Liver (tissue), 9 donors: ENCODE measurements around the gene NUB1. TPM values are rescaled to one million over a fixed set of nuclear protein-coding genes. Genes with fewer than 3 reads are reported as not detected.
A peak's percentile ranks its signal among the peaks of the same experiment; 100 is the strongest.

Experiments
- DNase-seq: peaks from one replicate; pipeline ENCODE4 v3.0.0-alpha.2; 2017; ENCODE audit warnings: low spot score
- H3K27ac ChIP-seq, 2 donors: one replicate each; pipeline ENCODE4 v1.7.0; 2013; ENCODE audit warnings: inconsistent platforms in 2 of 2, low read length in 2 of 2, control low read depth in 1 of 2, low read depth in 1 of 2, mild to moderate bottlenecking in 1 of 2
- H3K27me3 ChIP-seq, 4 donors: one replicate each; pipeline versions ENCODE4 v1.6.1 to v1.7.0; 2013; ENCODE audit warnings: low read length in 3 of 4, inconsistent platforms in 1 of 4, mild to moderate bottlenecking in 1 of 4, moderate library complexity in 1 of 4; ENCODE audit not compliant: control insufficient read depth in 4 of 4, insufficient read depth in 4 of 4
- H3K36me3 ChIP-seq, 4 donors: one replicate each; pipeline versions ENCODE4 v1.6.1 to v1.7.0; 2013; ENCODE audit warnings: low read length in 3 of 4, mild to moderate bottlenecking in 3 of 4, low read depth in 1 of 4, moderate library complexity in 1 of 4; ENCODE audit not compliant: control insufficient read depth in 4 of 4, insufficient read depth in 3 of 4
- H3K4me1 ChIP-seq, 4 donors: one replicate each; pipeline versions ENCODE4 v1.6.1 to v1.7.0; 2013; ENCODE audit warnings: low read length in 3 of 4, mild to moderate bottlenecking in 3 of 4, moderate library complexity in 1 of 4; ENCODE audit not compliant: control insufficient read depth in 4 of 4, insufficient read depth in 4 of 4
- H3K4me3 ChIP-seq, 3 donors: one replicate each; pipeline versions ENCODE4 v1.6.1 to v1.7.0; 2013; ENCODE audit warnings: low read length in 3 of 3, control low read depth in 1 of 3, low read depth in 1 of 3, mild to moderate bottlenecking in 1 of 3
- H3K9ac ChIP-seq, 2 donors: one replicate each; pipeline ENCODE4 v1.7.0; 2013; ENCODE audit warnings: low read length in 2 of 2, mild to moderate bottlenecking in 2 of 2, moderate library complexity in 2 of 2, control low read depth in 1 of 2, low read depth in 1 of 2
- H3K9me3 ChIP-seq, 4 donors: one replicate each; pipeline versions ENCODE4 v1.6.1 to v1.7.0; 2013; ENCODE audit warnings: low read length in 3 of 4; ENCODE audit not compliant: control insufficient read depth in 4 of 4
- EGR1 ChIP-seq, 2 donors: IDR thresholded peaks; 2 replicates each; pipeline ENCODE4 v1.6.1; 2016 to 2018; ENCODE audit warnings: antibody characterized with exemption in 2 of 2, low read depth in 2 of 2
- FOXA1 ChIP-seq: IDR thresholded peaks from 2 replicates; pipeline ENCODE4 v1.6.1; 2016; ENCODE audit warnings: antibody characterized with exemption
- FOXA2 ChIP-seq: IDR thresholded peaks from 2 replicates; pipeline ENCODE4 v1.6.1; 2016; ENCODE audit warnings: antibody characterized with exemption
- GABPA ChIP-seq, 2 donors: IDR thresholded peaks in 1 of 2; conservative IDR thresholded peaks in 1 of 2; 2 replicates each; pipeline ENCODE4 v1.6.1; 2016; ENCODE audit warnings: antibody characterized with exemption in 2 of 2, mild to moderate bottlenecking in 1 of 2, moderate library complexity in 1 of 2
- HNF4A ChIP-seq, 2 donors: conservative IDR thresholded peaks; 2 replicates each; pipeline ENCODE4 v1.6.1; 2016; ENCODE audit warnings: antibody characterized with exemption in 2 of 2, mild to moderate bottlenecking in 2 of 2
- HNF4G ChIP-seq: IDR thresholded peaks from 2 replicates; pipeline ENCODE4 v1.6.1; 2016; ENCODE audit warnings: antibody characterized with exemption
- JUND ChIP-seq, 2 donors: IDR thresholded peaks; 2 replicates each; pipeline ENCODE4 v1.6.1; 2016; ENCODE audit warnings: antibody characterized with exemption in 2 of 2
- NR2F2 ChIP-seq: IDR thresholded peaks from 2 replicates; pipeline ENCODE4 v1.6.1; 2016; ENCODE audit warnings: antibody characterized with exemption
- RAD21 ChIP-seq, 2 donors: IDR thresholded peaks; 2 replicates each; pipeline ENCODE4 v1.6.1; 2016; ENCODE audit warnings: antibody characterized with exemption in 2 of 2, mild to moderate bottlenecking in 2 of 2
- RXRA ChIP-seq, 2 donors: IDR thresholded peaks; 2 replicates each; pipeline ENCODE4 v1.6.1; 2017 to 2018; ENCODE audit warnings: antibody characterized with exemption in 2 of 2, mild to moderate bottlenecking in 1 of 2
- SP1 ChIP-seq: IDR thresholded peaks from 2 replicates; pipeline ENCODE4 v1.6.1; 2018; ENCODE audit warnings: antibody characterized with exemption, mild to moderate bottlenecking
- TAF1 ChIP-seq: conservative IDR thresholded peaks from 2 replicates; pipeline ENCODE4 v1.6.1; 2016; ENCODE audit warnings: antibody characterized with exemption, mild to moderate bottlenecking
- YY1 ChIP-seq: IDR thresholded peaks from 2 replicates; pipeline ENCODE4 v1.6.1; 2016; ENCODE audit warnings: antibody characterized with exemption, mild to moderate bottlenecking
- WGBS: extraction: QIAGEN DNeasy Blood & Tissue Kit; methylation state at CpG from one replicate; pipeline ENCODE4 v1.1.7; 2013; 5-methylcytosine and 5-hydroxymethylcytosine counted together
- polyA plus RNA-seq, 2 donors: library from polyadenylated mRNA; stranded (reverse) in 1 of 2; unstranded in 1 of 2; fragments of 200-250 nt in 1 of 2; fragments of >200 nt in 1 of 2; fragmentation: Nextera tagmentation in 1 of 2; extraction: Ambion mirVana in 1 of 2; gene quantifications; one replicate each; pipeline versions ENCODE4 v1.2.1 to v1.2.3, GENCODE V29; 2013 to 2015
- total RNA-seq, 2 donors: library from RNA; depleted of rRNA; stranded (reverse); fragments of >200 nt; gene quantifications; one replicate each; pipeline ENCODE4 v1.2.3, GENCODE V29; 2014
- TF ChIP-seq, protein P1 (sequence below): IDR thresholded peaks from 2 replicates; pipeline ENCODE4 v1.6.1; 2016; ENCODE audit warnings: antibody characterized with exemption, mild to moderate bottlenecking
- TF ChIP-seq, protein P2 (sequence below): IDR thresholded peaks from 2 replicates; pipeline ENCODE4 v1.6.1; 2016; ENCODE audit warnings: antibody characterized with exemption
- TF ChIP-seq, protein P3 (sequence below): fragments of 150-350 bp; IDR thresholded peaks from 2 replicates; pipeline ENCODE4 v1.5.1; 2017; ENCODE audit warnings: improper control_type of control experiment, low read depth, low read length; ENCODE audit not compliant: missing input control
- TF ChIP-seq, protein P4 (sequence below): IDR thresholded peaks from 2 replicates; pipeline ENCODE4 v1.6.1; 2016; ENCODE audit warnings: antibody characterized with exemption
- TF ChIP-seq, protein P5 (sequence below): IDR thresholded peaks from 2 replicates; pipeline ENCODE4 v1.6.1; 2016; ENCODE audit warnings: antibody characterized with exemption
- donor health status: healthy.
- donor health status: healthy.
- donor health status: healthy.
- donor health status: healthy.
- donor health status: healthy.

The NUB1 gene
- total and polyA plus RNA-seq, 4 donors: 14.0 to 27.9 (median 18.8) TPM

DNA sequence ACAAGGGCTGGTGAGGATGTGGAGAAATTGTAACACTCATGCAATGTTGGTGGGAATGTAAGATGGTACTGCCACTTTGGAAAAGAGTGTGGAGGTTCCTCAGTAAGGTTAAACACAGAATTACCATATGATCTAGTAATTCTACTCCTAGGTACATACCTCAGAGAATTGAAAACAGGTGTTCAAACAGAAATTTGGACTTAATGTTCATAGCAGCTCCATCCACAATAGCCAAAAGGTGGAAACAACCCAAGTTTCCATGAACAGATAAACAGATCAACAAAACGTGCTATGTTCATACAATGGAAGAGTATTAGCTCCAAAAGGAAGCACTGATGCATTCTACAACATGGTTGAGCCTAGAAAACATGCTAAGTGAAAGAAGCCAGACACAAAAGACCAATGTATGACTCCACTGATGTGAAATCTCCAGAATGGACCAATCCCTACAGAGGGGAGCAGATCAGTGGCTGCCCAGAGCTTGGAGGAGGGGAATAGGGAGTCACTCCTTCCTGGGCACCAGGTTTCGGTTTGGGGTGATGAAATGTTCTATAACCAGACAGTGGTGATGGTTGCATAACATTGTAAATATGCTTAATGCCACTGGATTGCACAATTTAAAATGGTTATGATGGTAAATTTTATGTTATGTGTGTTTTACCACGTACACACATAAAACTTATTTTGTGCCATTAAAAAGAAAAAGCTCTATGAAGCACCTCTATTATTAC, 73.9 kb downstream of the NUB1 start (continued):
- TF ChIP-seq, protein P1, sequence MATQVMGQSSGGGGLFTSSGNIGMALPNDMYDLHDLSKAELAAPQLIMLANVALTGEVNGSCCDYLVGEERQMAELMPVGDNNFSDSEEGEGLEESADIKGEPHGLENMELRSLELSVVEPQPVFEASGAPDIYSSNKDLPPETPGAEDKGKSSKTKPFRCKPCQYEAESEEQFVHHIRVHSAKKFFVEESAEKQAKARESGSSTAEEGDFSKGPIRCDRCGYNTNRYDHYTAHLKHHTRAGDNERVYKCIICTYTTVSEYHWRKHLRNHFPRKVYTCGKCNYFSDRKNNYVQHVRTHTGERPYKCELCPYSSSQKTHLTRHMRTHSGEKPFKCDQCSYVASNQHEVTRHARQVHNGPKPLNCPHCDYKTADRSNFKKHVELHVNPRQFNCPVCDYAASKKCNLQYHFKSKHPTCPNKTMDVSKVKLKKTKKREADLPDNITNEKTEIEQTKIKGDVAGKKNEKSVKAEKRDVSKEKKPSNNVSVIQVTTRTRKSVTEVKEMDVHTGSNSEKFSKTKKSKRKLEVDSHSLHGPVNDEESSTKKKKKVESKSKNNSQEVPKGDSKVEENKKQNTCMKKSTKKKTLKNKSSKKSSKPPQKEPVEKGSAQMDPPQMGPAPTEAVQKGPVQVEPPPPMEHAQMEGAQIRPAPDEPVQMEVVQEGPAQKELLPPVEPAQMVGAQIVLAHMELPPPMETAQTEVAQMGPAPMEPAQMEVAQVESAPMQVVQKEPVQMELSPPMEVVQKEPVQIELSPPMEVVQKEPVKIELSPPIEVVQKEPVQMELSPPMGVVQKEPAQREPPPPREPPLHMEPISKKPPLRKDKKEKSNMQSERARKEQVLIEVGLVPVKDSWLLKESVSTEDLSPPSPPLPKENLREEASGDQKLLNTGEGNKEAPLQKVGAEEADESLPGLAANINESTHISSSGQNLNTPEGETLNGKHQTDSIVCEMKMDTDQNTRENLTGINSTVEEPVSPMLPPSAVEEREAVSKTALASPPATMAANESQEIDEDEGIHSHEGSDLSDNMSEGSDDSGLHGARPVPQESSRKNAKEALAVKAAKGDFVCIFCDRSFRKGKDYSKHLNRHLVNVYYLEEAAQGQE: peak; percentile 51
- TF ChIP-seq NR2F2 (no peak), JUND (IDR thresholded peaks at IDR 0.05) (peak; percentile 18 to 83), TAF1 (no peak), SP1 (peak; percentile 51)
- TF ChIP-seq, protein P2, sequence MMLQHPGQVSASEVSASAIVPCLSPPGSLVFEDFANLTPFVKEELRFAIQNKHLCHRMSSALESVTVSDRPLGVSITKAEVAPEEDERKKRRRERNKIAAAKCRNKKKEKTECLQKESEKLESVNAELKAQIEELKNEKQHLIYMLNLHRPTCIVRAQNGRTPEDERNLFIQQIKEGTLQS: peak; percentile 78

DNA sequence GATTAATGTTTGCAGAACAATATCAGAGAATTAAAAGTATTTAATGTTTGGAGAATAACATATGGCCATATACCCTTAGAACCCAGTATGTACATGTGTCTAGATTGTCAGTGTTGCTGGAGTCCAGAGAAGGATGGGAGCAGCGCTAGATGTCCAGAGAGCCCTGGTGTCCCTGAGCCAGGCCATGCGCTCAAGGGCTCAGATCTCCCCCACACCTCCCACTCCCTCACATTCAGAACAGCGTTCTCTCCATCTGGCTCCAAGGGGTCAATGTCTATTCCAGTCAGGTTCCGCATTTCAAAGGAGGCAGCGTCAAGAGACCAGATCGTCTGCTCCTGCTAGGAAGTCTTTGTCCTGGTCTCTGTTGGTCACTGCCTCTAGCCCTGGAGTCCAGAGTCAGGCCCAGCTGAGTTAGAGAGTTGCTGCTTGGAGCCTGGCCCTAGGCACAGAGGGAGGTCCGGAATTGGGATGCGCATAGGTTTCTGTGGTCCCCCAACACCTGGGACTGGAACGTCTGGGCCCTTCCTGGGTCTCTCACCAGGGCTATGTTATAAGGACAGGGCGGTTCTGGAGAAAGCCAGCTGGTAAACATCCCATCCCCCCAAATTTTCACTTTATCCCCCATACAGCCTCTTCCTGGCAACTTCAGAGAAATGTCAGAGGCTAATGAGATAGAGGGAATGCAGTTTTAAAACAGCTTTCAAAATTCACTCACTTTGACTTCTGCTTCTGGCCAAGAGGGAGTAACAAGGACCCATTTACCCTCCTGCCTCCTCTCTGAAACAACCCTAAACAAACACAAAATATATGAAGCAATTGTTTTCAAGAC, 74.7 kb downstream of the NUB1 start:
- 79% methylated on average over 10 of the region's 10 CpGs for WGBS
- Histone ChIP-seq H3K9ac (no peak overlapping the region), H3K27ac (no peak overlapping the region), H3K4me3 (no peak overlapping the region), H3K36me3 (no peaks in the 10 kb centered on the region), H3K27me3 (no peaks in the 10 kb centered on the region), H3K4me1 (peaks cover 0 to 4% (median 2%) of the 10 kb centered on the region in 4 donors), H3K9me3 (peaks cover 0 to 6% (median 0%) of the 10 kb centered on the region in 4 donors)
- DNase-seq: no peak
- TF ChIP-seq JUND (IDR thresholded peaks at IDR 0.05) (no peak), NR2F2 (no peak), TAF1 (no peak), FOXA2 (no peak), RXRA (IDR thresholded peaks at IDR 0.05) (no peak), HNF4A (conservative IDR thresholded peaks at IDR 0.05) (no peak), FOXA1 (no peak), YY1 (no peak), HNF4G (no peak), RAD21 (IDR thresholded peaks at IDR 0.05) (no peak), SP1 (no peak), GABPA (IDR thresholded peaks at IDR 0.05 in 1 of 2, conservative IDR thresholded peaks at IDR 0.05 in 1 of 2) (no peak), EGR1 (IDR thresholded peaks at IDR 0.05; ENCODE audit: low read depth in 2 of 2) (no peak)
- TF ChIP-seq, protein P2: no peak
- TF ChIP-seq, protein P1: no peak
- TF ChIP-seq, protein P3, sequence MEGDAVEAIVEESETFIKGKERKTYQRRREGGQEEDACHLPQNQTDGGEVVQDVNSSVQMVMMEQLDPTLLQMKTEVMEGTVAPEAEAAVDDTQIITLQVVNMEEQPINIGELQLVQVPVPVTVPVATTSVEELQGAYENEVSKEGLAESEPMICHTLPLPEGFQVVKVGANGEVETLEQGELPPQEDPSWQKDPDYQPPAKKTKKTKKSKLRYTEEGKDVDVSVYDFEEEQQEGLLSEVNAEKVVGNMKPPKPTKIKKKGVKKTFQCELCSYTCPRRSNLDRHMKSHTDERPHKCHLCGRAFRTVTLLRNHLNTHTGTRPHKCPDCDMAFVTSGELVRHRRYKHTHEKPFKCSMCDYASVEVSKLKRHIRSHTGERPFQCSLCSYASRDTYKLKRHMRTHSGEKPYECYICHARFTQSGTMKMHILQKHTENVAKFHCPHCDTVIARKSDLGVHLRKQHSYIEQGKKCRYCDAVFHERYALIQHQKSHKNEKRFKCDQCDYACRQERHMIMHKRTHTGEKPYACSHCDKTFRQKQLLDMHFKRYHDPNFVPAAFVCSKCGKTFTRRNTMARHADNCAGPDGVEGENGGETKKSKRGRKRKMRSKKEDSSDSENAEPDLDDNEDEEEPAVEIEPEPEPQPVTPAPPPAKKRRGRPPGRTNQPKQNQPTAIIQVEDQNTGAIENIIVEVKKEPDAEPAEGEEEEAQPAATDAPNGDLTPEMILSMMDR: no peak
- TF ChIP-seq, protein P4, sequence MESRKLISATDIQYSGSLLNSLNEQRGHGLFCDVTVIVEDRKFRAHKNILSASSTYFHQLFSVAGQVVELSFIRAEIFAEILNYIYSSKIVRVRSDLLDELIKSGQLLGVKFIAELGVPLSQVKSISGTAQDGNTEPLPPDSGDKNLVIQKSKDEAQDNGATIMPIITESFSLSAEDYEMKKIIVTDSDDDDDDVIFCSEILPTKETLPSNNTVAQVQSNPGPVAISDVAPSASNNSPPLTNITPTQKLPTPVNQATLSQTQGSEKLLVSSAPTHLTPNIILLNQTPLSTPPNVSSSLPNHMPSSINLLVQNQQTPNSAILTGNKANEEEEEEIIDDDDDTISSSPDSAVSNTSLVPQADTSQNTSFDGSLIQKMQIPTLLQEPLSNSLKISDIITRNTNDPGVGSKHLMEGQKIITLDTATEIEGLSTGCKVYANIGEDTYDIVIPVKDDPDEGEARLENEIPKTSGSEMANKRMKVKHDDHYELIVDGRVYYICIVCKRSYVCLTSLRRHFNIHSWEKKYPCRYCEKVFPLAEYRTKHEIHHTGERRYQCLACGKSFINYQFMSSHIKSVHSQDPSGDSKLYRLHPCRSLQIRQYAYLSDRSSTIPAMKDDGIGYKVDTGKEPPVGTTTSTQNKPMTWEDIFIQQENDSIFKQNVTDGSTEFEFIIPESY: no peak
- TF ChIP-seq, protein P5, sequence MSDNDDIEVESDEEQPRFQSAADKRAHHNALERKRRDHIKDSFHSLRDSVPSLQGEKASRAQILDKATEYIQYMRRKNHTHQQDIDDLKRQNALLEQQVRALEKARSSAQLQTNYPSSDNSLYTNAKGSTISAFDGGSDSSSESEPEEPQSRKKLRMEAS: no peak
